ENCODE measurements around the gene OCA2.
"Not testable (repeated sequence)": the region's sequence is repeated elsewhere in the genome, so short reads cannot be mapped to it uniquely, and the experiment has no call there.

Gene OCA2

GRCh38 chr15:27958911-27959578, 140.1 kb downstream of the OCA2 start:
- H3K27ac Mint-ChIP-seq: no peak overlapping the region
- no peak overlapping the region for H3K4me3 Mint-ChIP-seq
- H3K4me1 Mint-ChIP-seq: no peaks in the 10 kb centered on the region
- no peaks in the 10 kb centered on the region for H3K27me3 Mint-ChIP-seq
- H3K36me3 Mint-ChIP-seq: no peaks in the 10 kb centered on the region
- H3K9me3 Mint-ChIP-seq: no peaks in the 10 kb centered on the region

- Mint-ChIP-seq H3K27ac (no peak overlapping the region), H3K4me3 (no peak overlapping the region), H3K9me3 (no peaks in the 10 kb centered on the region), H3K36me3 (no peaks in the 10 kb centered on the region), H3K27me3 (no peaks in the 10 kb centered on the region), H3K4me1 (no peaks in the 10 kb centered on the region)
These were observed 142.8 kb downstream of the OCA2 start for GRCh38 chr15:27956285-27956684.

GRCh38 chr15:27955087-27955486, 144.0 kb downstream of the OCA2 start:
- Mint-ChIP-seq H3K27me3 (no peaks in the 10 kb centered on the region), H3K9me3 (no peaks in the 10 kb centered on the region), H3K27ac (no peak overlapping the region), H3K4me1 (no peaks in the 10 kb centered on the region), H3K36me3 (no peaks in the 10 kb centered on the region), H3K4me3 (no peak overlapping the region)

- H3K36me3 Mint-ChIP-seq, H3K4me3 Mint-ChIP-seq: not testable (repeated sequence)
These were observed 146.5 kb downstream of the OCA2 start for GRCh38 chr15:27952593-27952992.

GRCh38 chr15:27951191-27951890, 147.8 kb downstream of the OCA2 start:
- Mint-ChIP-seq H3K27ac (no peak overlapping the region), H3K4me1 (no peaks in the 10 kb centered on the region)

More at GRCh38 chr15:27952593-27952992, 146.5 kb downstream of the OCA2 start:
- H3K4me1 Mint-ChIP-seq, H3K27me3 Mint-ChIP-seq, H3K9me3 Mint-ChIP-seq, H3K27ac Mint-ChIP-seq: not testable (repeated sequence)

DNA sequence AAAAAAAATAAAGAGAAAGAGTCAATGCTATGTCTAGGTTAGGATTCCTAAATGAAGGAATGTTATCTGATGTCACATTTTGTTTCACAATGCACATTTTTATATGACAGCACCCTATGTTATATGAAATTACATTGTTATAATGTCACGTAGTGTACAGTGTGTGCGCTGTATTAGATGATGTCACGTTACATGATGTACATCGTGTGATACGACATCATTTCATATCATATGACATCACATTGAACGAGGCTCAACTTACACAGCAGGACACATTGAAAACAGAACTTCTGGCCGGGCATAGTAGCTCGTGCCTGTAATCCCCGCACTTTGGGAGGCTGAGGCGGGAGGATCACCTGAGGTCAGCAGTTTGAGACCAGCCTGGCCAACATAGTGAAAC, 150.0 kb downstream of the OCA2 start:
- Mint-ChIP-seq H3K4me3 (no peak overlapping the region), H3K27me3 (peaks cover 2% of the 10 kb centered on the region), H3K9me3 (no peaks in the 10 kb centered on the region), H3K4me1 (no peaks in the 10 kb centered on the region), H3K27ac (no peak overlapping the region), H3K36me3 (no peaks in the 10 kb centered on the region)

More at GRCh38 chr15:27951191-27951890, 147.8 kb downstream of the OCA2 start:
- no peaks in the 10 kb centered on the region for H3K27me3 Mint-ChIP-seq
- no peaks in the 10 kb centered on the region for H3K36me3 Mint-ChIP-seq
- no peaks in the 10 kb centered on the region for H3K9me3 Mint-ChIP-seq
- no peak overlapping the region for H3K4me3 Mint-ChIP-seq

DNA sequence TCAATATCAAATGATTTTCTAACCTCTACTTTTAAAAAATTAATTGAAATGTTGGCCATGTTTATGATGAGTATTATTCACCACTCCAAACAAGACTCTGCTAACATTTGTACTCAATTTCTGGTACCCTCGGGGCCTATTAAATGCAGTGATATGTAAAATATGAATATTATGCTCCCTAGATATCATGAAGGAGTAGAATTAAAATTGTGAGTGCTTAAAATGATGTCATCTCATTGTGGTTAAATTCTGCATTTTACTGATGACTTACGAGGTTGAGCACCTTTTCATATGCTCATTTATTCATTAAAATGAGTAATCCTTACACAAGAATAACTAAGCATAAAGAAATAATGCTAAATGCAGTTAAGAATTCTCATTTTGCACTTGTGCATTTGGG, 159.9 kb downstream of the OCA2 start:
- no peaks in the 10 kb centered on the region for H3K4me1 Mint-ChIP-seq
- H3K27ac Mint-ChIP-seq: no peak overlapping the region
- H3K27me3 Mint-ChIP-seq: peaks cover 5% of the 10 kb centered on the region
- no peaks in the 10 kb centered on the region for H3K36me3 Mint-ChIP-seq
- H3K9me3 Mint-ChIP-seq: peaks cover 2% of the 10 kb centered on the region
- H3K4me3 Mint-ChIP-seq: no peak overlapping the region

DNA sequence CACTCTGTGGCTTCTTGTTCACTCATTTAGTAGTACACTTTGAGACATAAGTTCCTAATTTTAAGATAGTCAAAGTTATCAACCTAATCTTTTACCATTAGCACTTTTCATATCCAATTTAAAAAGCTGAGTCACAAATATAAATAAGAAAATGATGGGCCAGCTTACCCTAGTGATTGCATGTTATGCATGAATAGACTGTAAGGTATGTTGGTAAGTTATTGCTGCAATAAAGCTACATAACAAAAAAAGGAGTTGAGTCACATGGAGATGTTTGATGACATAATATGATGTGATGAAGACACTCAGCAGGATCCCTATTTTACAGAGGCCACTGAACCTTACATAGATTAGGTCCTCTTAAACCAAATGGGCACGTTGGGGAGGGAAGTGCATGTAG, 161.3 kb downstream of the OCA2 start:
- no peak overlapping the region for H3K27ac Mint-ChIP-seq
- H3K36me3 Mint-ChIP-seq: no peaks in the 10 kb centered on the region
- peaks cover 5% of the 10 kb centered on the region for H3K27me3 Mint-ChIP-seq
- no peaks in the 10 kb centered on the region for H3K4me1 Mint-ChIP-seq
- no peak overlapping the region for H3K4me3 Mint-ChIP-seq
- H3K9me3 Mint-ChIP-seq: peaks cover 11% of the 10 kb centered on the region

- Mint-ChIP-seq H3K36me3 (no peaks in the 10 kb centered on the region), H3K27me3 (peaks cover 6% of the 10 kb centered on the region), H3K4me1 (no peaks in the 10 kb centered on the region), H3K27ac (no peak overlapping the region), H3K4me3 (no peak overlapping the region), H3K9me3 (peaks cover 22% of the 10 kb centered on the region)
These were observed 163.0 kb downstream of the OCA2 start for GRCh38 chr15:27936164-27936563.

GRCh38 chr15:27935328-27935727, 163.8 kb downstream of the OCA2 start:
- Mint-ChIP-seq H3K9me3 (peaks cover 22% of the 10 kb centered on the region), H3K27me3 (peaks cover 6% of the 10 kb centered on the region), H3K4me1 (no peaks in the 10 kb centered on the region), H3K36me3 (no peaks in the 10 kb centered on the region), H3K27ac (no peak overlapping the region), H3K4me3 (no peak overlapping the region)

DNA sequence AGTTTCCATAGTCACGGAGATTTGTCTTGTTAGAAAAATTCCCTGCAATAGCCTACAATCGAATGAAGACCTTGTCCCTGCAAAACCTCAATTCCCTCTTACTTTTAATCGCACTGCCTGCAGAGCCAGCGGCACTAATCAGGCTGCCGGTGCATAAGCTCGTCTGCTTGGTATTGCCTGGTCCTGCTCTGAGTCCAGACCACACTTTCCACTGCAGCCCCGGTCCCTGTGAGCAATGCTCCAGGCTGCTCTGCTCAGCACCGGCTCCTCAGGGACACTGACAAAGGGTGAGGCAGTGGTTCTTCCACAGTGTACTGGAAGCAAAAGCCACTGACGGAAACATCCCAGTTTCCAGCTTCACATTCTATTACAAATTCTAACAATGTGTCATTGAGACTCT, 164.3 kb downstream of the OCA2 start:
- peaks cover 22% of the 10 kb centered on the region for H3K9me3 Mint-ChIP-seq
- H3K4me3 Mint-ChIP-seq: no peak overlapping the region
- H3K27ac Mint-ChIP-seq: no peak overlapping the region
- H3K27me3 Mint-ChIP-seq: peaks cover 6% of the 10 kb centered on the region
- no peaks in the 10 kb centered on the region for H3K4me1 Mint-ChIP-seq
- H3K36me3 Mint-ChIP-seq: no peaks in the 10 kb centered on the region

GRCh38 chr15:27933562-27933961, 165.6 kb downstream of the OCA2 start:
- H3K4me1 Mint-ChIP-seq: no peaks in the 10 kb centered on the region
- no peaks in the 10 kb centered on the region for H3K36me3 Mint-ChIP-seq
- peaks cover 22% of the 10 kb centered on the region for H3K9me3 Mint-ChIP-seq
- H3K27ac Mint-ChIP-seq: no peak overlapping the region
- peaks cover 6% of the 10 kb centered on the region for H3K27me3 Mint-ChIP-seq
- H3K4me3 Mint-ChIP-seq: no peak overlapping the region

DNA sequence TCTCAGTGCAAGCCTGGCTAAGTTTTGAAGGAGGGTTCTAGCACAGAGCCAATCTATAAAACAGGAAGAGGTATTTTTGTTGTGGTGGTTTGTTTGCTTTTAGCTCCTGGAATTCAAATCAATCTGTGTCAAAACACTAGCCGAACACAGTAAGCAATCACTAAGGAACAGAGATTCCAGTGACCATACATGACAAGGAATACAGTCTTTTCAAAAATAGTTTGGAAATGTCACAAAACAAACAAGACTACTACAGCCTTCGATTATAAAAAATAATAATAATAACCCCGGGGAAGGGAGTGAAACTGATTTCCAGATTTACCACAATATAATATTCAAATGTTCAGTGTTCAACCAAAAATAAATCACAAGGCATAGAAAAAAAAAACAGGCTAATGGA, 166.5 kb downstream of the OCA2 start:
- H3K4me1 Mint-ChIP-seq: no peaks in the 10 kb centered on the region
- H3K27me3 Mint-ChIP-seq: peaks cover 6% of the 10 kb centered on the region
- H3K9me3 Mint-ChIP-seq: peaks cover 22% of the 10 kb centered on the region
- no peak overlapping the region for H3K4me3 Mint-ChIP-seq
- H3K27ac Mint-ChIP-seq: no peak overlapping the region
- H3K36me3 Mint-ChIP-seq: no peaks in the 10 kb centered on the region

DNA sequence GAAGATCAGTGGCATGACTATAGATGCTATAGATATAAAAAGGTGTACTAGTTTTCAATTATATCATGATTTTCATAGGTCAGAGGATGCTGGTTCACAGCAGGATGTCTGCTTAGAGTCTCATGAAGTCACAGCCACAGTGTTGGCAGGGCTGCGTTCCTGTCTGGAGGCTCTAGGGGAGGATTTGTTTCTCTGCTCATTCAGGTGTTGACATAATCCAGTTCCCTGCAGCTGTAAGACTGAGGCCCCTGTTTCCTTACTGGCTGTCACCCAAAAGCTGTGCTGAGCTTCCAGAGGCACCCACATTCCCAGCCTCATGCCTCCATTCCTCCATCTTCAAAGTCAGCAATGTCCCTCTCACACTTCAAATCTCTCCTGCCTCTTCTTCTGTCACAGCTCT, 170.7 kb downstream of the OCA2 start:
- Mint-ChIP-seq H3K4me1 (no peaks in the 10 kb centered on the region), H3K27ac (no peak overlapping the region)

GRCh38 chr15:27912283-27912682, 186.8 kb downstream of the OCA2 start:
- no peaks in the 10 kb centered on the region for H3K27me3 Mint-ChIP-seq
- H3K27ac Mint-ChIP-seq: no peak overlapping the region
- no peak overlapping the region for H3K4me3 Mint-ChIP-seq
- H3K4me1 Mint-ChIP-seq: no peaks in the 10 kb centered on the region
- peaks cover 4% of the 10 kb centered on the region for H3K9me3 Mint-ChIP-seq
- H3K36me3 Mint-ChIP-seq: peaks cover 1% of the 10 kb centered on the region

More for the DNA sequence above, 170.7 kb downstream of the OCA2 start:
- peaks cover 4% of the 10 kb centered on the region for H3K27me3 Mint-ChIP-seq
- H3K4me3 Mint-ChIP-seq: no peak overlapping the region
- H3K36me3 Mint-ChIP-seq: no peaks in the 10 kb centered on the region
- peaks cover 16% of the 10 kb centered on the region for H3K9me3 Mint-ChIP-seq

DNA sequence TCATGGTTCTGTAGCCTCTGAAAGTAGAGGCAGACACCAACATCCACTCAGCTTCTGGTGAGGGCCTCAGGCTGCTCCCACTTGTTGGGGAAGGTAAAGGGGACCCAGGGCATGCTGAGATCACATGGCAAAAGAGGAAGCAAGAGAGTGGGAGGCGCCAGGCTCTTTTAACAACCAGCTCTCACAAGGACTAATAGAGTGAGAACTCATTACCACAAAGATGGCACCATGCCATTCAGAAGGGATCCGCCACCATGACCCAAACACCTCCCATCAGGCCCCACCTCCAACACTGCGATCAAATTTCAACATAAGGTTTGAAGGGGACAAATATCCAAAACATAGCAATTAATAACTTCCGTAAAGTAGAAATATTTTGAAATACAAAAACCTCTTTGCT, 192.3 kb downstream of the OCA2 start:
- no peak overlapping the region for H3K27ac Mint-ChIP-seq
- H3K27me3 Mint-ChIP-seq: no peaks in the 10 kb centered on the region
- no peak overlapping the region for H3K4me3 Mint-ChIP-seq
- no peaks in the 10 kb centered on the region for H3K36me3 Mint-ChIP-seq
- no peaks in the 10 kb centered on the region for H3K4me1 Mint-ChIP-seq
- H3K9me3 Mint-ChIP-seq: peaks cover 6% of the 10 kb centered on the region

All from activated naive CD4-positive, alpha-beta T cell treated with anti-CD3 and anti-CD28 coated beads, Interleukin-2, amount 50 U/mL, for 24 hours (primary cell).